NB4 (cell line): ENCODE measurements around the gene DFFB.

Experiments used
- CTCF ChIP-seq: IDR thresholded peaks from one replicate; pipeline ENCODE4 v1.5.1; 2012; ENCODE audit warnings: low read depth, low read length
- POLR2A ChIP-seq: IDR thresholded peaks from 2 replicates; pipeline ENCODE4 v1.6.1; 2011; ENCODE audit warnings: mild to moderate bottlenecking; ENCODE audit not compliant: insufficient read length; ENCODE audit errors: extremely low read depth

- TF ChIP-seq CTCF (no peak), POLR2A (no peak)
Measured at GRCh38 chr1:3841491-3841890, 15.8 kb upstream of the DFFB start.
